ENCODE measurements around the gene ARPC5L.

ARPC5L gene

DNA sequence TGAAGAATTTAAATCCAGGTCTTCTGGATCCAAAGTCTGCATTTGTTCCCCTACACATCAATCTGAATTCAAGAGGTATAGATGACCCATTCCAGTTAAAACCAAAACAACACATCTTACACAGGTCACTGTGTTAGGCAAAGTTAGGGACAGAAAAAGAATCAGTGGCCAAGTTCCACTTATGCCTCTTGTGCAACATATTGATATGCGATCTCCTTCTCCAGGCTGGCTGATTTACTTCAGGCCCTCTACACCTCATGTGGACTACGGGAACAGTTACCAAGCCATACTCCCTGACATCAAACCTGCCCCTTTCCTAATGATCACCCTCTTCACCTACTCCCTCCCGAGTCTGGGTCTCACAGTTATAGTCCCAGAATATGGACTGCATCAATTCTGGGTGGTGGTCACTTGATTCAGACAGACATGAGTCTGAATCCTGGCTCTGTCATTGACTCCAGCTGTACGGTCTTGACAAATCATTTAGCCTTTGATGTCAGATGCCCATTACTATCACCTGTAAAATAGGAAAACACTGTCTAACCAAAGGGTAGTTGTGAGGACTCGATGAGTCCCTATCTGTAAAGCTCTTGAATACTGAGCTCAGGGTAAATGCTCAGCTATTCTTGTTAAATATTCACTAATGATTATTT lies 52.9 kb downstream of the ARPC5L start:
- TF ChIP-seq POLR2AphosphoS5 (IDR thresholded peaks at IDR 0.05; ENCODE audit: low read depth, low read length) (no peak), SIN3A (IDR thresholded peaks at IDR 0.05; ENCODE audit: borderline replicate concordance, insufficient read depth, low read length) (no peak), TAF1 (IDR thresholded peaks at IDR 0.05; ENCODE audit: borderline replicate concordance, insufficient read depth, low read length) (no peak), FOXP2 (optimal IDR thresholded peaks at IDR 0.05; ENCODE audit: borderline replicate concordance, extremely low read depth, extremely low read length, insufficient read depth) (no peak)
- TF ChIP-seq, protein P1, sequence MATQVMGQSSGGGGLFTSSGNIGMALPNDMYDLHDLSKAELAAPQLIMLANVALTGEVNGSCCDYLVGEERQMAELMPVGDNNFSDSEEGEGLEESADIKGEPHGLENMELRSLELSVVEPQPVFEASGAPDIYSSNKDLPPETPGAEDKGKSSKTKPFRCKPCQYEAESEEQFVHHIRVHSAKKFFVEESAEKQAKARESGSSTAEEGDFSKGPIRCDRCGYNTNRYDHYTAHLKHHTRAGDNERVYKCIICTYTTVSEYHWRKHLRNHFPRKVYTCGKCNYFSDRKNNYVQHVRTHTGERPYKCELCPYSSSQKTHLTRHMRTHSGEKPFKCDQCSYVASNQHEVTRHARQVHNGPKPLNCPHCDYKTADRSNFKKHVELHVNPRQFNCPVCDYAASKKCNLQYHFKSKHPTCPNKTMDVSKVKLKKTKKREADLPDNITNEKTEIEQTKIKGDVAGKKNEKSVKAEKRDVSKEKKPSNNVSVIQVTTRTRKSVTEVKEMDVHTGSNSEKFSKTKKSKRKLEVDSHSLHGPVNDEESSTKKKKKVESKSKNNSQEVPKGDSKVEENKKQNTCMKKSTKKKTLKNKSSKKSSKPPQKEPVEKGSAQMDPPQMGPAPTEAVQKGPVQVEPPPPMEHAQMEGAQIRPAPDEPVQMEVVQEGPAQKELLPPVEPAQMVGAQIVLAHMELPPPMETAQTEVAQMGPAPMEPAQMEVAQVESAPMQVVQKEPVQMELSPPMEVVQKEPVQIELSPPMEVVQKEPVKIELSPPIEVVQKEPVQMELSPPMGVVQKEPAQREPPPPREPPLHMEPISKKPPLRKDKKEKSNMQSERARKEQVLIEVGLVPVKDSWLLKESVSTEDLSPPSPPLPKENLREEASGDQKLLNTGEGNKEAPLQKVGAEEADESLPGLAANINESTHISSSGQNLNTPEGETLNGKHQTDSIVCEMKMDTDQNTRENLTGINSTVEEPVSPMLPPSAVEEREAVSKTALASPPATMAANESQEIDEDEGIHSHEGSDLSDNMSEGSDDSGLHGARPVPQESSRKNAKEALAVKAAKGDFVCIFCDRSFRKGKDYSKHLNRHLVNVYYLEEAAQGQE (IDR thresholded peaks at IDR 0.05; ENCODE audit: insufficient read depth in 1 of 2, low read depth in 2 of 2, low read length in 2 of 2): no peak
